ENCODE data around the gene BLCAP.
"Not testable (repeated sequence)": the region's sequence is repeated elsewhere in the genome, so short reads cannot be mapped to it uniquely, and the experiment has no call there.

BLCAP gene

GRCh38 chr20:37484331-37484730 is 43.3 kb downstream of the BLCAP start:
- DNase-seq (ENCODE audit: low read depth, low spot score), result no peak

DNA sequence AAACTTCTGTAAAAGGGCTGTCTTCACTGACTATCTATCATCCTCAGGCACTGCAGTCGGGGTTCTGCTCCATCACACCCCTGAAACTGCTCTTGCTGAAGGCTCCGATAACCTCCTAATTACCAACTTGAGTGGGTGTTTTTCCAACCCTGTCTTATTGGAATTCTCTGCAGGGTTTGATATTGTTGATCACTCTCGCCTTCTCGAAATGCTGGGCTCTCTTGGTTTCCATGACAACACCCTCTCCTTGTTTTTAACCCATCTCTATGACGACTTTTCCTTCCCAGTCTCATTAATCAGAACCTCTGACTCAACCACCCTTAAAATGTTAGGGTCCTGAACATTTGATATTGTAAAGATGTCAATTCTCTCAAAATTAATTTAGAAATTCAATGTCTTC is 46.1 kb downstream of the BLCAP start:
- DNase-seq (ENCODE audit: low read depth, low spot score), result no peak

- no peak for DNase-seq (ENCODE audit: low read depth, low spot score)
These were observed 46.8 kb downstream of the BLCAP start for GRCh38 chr20:37480919-37481318.

GRCh38 chr20:37479925-37480691 is 47.6 kb downstream of the BLCAP start:
- DNase-seq (ENCODE audit: low read depth, low spot score), result no peak

DNA sequence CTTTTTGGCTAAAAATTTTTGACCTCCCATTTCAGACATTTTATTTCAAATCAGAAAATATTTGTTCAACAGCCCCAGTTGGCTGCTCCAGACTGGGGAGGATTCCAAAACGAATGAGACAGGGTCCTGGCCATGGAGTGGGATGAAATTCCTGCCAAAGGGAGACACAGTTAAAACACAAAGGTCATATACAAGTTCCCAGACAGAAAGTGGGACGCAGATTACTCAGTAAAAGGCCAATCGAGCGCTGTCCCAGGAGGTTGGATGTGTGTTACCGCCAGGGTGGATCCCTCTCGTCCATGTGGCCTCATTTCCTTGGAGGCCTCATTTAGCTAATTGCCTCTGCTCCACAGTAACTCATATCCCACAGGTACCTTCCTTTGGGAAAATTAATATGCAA is 48.4 kb downstream of the BLCAP start:
- DNase-seq (ENCODE audit: low read depth, low spot score), result no peak

- no peak for DNase-seq (ENCODE audit: low read depth, low spot score)
These were observed 50.6 kb downstream of the BLCAP start for GRCh38 chr20:37477041-37477440.

GRCh38 chr20:37475252-37475651 is 52.4 kb downstream of the BLCAP start:
- DNase-seq (ENCODE audit: low read depth, low spot score), result no peak

GRCh38 chr20:37474386-37474785 is 53.3 kb downstream of the BLCAP start:
- no peak for DNase-seq (ENCODE audit: low read depth, low spot score)

DNA sequence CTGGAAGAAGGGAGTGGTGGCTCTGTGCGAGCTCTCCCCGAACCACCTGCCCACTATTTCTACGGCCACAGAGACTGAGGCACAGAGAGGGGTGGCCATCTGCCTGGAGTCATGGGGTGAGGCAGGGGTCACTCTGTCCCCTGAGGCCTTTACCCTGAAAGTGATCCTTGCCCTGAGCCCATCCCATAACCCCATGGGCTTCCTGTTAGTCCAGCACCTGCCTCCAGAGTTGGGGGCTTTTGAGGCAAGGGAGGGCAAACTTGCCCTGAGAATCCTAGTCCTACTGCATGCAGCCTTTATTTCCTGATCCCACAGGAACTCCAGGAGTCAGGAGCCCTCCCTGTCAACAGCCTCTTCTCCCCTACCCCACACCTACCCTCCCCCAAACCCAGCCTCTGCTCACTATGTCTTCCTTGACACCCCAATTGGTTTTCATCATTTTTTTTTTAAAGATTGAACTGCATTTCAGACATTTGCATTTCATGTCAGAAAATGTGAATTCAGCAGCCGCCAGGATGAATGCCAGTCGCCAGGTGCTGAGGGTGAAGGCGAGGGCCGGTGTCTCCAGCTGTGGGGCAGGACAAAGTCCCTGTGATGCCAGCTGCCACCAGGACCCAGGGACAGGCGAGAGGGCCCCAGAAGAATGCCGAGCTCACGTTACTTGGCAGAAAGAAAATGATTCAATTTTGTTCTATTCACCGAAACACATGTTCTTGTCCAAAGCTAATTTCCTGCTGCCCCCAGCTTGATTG is 54.3 kb downstream of the BLCAP start:
- no peak for DNase-seq (ENCODE audit: low read depth, low spot score)

- DNase-seq (ENCODE audit: low read depth, low spot score), result not testable (repeated sequence)
These were observed 55.2 kb downstream of the BLCAP start for GRCh38 chr20:37472435-37472834.

GRCh38 chr20:37471741-37472235 is 55.9 kb downstream of the BLCAP start:
- DNase-seq (ENCODE audit: low read depth, low spot score), result no peak

DNA sequence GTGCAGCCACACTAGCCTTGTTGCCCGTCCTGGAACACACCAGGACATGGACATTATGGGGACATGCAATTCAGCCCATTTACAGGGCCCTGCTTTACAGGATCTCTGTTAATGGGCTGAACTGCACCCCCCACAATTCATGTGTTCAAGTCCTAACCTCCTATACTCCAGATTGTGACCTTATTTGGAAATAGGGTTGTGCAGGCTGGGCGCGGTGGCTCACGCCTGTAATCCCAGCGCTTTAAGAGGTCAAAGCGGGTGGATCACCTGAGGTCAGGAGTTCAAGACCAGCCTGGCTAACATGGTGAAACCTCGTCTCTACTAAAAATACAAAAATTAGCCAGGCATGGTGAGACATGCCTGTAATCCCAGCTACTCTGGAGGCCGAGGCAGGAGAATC is 57.5 kb downstream of the BLCAP start:
- DNase-seq (ENCODE audit: low read depth, low spot score), result not testable (repeated sequence)

GRCh38 chr20:37469531-37469930 is 58.1 kb downstream of the BLCAP start:
- DNase-seq (ENCODE audit: low read depth, low spot score), result no peak

DNA sequence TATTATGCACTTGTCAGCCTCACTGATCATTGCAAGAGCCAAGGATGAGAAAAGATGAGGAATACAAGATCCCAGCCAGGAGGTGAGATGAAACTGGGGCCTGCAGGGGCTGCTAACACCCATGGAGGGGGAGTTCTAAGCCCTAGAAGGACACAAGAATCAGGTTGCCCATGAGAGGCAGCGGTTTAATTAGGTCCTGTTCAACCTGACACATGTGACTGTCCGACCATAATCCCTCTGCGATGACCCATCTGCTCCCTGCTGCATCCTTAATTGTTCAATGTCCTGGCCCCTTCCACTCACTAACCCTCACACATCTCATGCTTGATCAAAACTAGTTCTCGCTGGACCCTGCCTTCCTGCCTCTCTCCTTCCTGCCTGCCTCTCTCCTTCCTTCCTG is 58.8 kb downstream of the BLCAP start:
- DNase-seq (ENCODE audit: low read depth, low spot score), result no peak

All from activated CD4-positive, CD25-positive, alpha-beta regulatory T cell treated with anti-CD3 and anti-CD28 coated beads, Interleukin-2, amount 50 U/mL, for 16 hours (primary cell).